H9 (cell line): ENCODE measurements around the gene CKB. TPM values are rescaled to one million over a fixed set of nuclear protein-coding genes. Genes with fewer than 3 reads are reported as not detected.
A peak's percentile ranks its signal among the peaks of the same experiment; 100 is the strongest.

ENCODE experiments used
- DNase-seq: peaks from one replicate; pipeline ENCODE4 v3.0.0-alpha.2; 2017
- H2AFZ ChIP-seq: one replicate; pipeline ENCODE4 v1.6.1; 2013; ENCODE audit warnings: mild to moderate bottlenecking, low read length, control low read depth, moderate library complexity
- H2AK5ac ChIP-seq: 2 replicates; pipeline ENCODE4 v1.6.1; 2013; ENCODE audit warnings: low read length, control low read depth, mixed read lengths; ENCODE audit not compliant: insufficient read length
- H2BK120ac ChIP-seq: one replicate; pipeline ENCODE4 v1.6.1; 2013; ENCODE audit warnings: low read depth, mild to moderate bottlenecking, low read length, control low read depth, inconsistent platforms; ENCODE audit not compliant: poor library complexity, severe bottlenecking
- H2BK12ac ChIP-seq: 2 replicates; pipeline ENCODE4 v1.6.1; 2013; ENCODE audit warnings: low read length, control low read depth, mixed read lengths, low read depth; ENCODE audit not compliant: insufficient read length
- H2BK15ac ChIP-seq: 2 replicates; pipeline ENCODE4 v1.6.1; 2013; ENCODE audit warnings: low read depth, low read length, control low read depth
- H2BK20ac ChIP-seq: one replicate; pipeline ENCODE4 v1.6.1; 2013; ENCODE audit warnings: low read depth, mild to moderate bottlenecking, low read length, control low read depth, inconsistent platforms; ENCODE audit not compliant: poor library complexity, severe bottlenecking
- H2BK5ac ChIP-seq: 2 replicates; pipeline ENCODE4 v1.6.1; 2013; ENCODE audit warnings: low read length, control low read depth, mixed read lengths; ENCODE audit not compliant: insufficient read length
- H3K14ac ChIP-seq: 2 replicates; pipeline ENCODE4 v1.6.1; 2013; ENCODE audit warnings: low read length, control low read depth; ENCODE audit not compliant: insufficient read depth
- H3K18ac ChIP-seq: 2 replicates; pipeline ENCODE4 v1.6.1; 2013; ENCODE audit warnings: low read depth, mild to moderate bottlenecking, mixed read lengths, low read length, control low read depth; ENCODE audit not compliant: insufficient read length
- H3K23ac ChIP-seq: 2 replicates; pipeline ENCODE4 v1.6.1; 2013; ENCODE audit warnings: low read length, control low read depth, mixed read lengths, low read depth; ENCODE audit not compliant: insufficient read length
- H3K23me2 ChIP-seq: 2 replicates; pipeline ENCODE4 v1.6.1; 2013; ENCODE audit warnings: low read depth, mild to moderate bottlenecking, mixed read lengths, low read length, control low read depth; ENCODE audit not compliant: insufficient read length, poor library complexity, severe bottlenecking
- H3K27ac ChIP-seq: 2 replicates; pipeline ENCODE4 v1.5.1; 2013; ENCODE audit warnings: low read length, control low read depth, mixed read lengths, low read depth; ENCODE audit not compliant: insufficient read length
- H3K27me3 ChIP-seq: 2 replicates; pipeline ENCODE4 v1.6.1; 2013; ENCODE audit warnings: low read length, control low read depth, inconsistent platforms; ENCODE audit not compliant: insufficient read depth
- H3K4ac ChIP-seq: 2 replicates; pipeline ENCODE4 v1.6.1; 2013; ENCODE audit warnings: low read depth, mild to moderate bottlenecking, control low read depth, inconsistent platforms, low read length, moderate library complexity
- H3K4me1 ChIP-seq: 2 replicates; pipeline ENCODE4 v1.6.1; 2013; ENCODE audit warnings: low read length, control low read depth, inconsistent platforms; ENCODE audit not compliant: insufficient read depth
- H3K4me2 ChIP-seq: 2 replicates; pipeline ENCODE4 v1.6.1; 2013; ENCODE audit warnings: low read length, control low read depth, mixed read lengths; ENCODE audit not compliant: insufficient read length, insufficient read depth
- H3K56ac ChIP-seq: 2 replicates; pipeline ENCODE4 v1.6.1; 2013; ENCODE audit warnings: low read depth, mild to moderate bottlenecking, mixed read lengths, low read length, control low read depth; ENCODE audit not compliant: insufficient read length
- H3K79me1 ChIP-seq: 2 replicates; pipeline ENCODE4 v1.6.1; 2013; ENCODE audit warnings: low read depth, mild to moderate bottlenecking, moderate library complexity, low read length, control low read depth, inconsistent platforms; ENCODE audit not compliant: insufficient read depth, poor library complexity, severe bottlenecking
- H3K79me2 ChIP-seq: 2 replicates; pipeline ENCODE4 v1.6.1; 2013; ENCODE audit warnings: low read length, control low read depth, inconsistent platforms; ENCODE audit not compliant: insufficient read depth
- H3K9ac ChIP-seq: 2 replicates; pipeline ENCODE4 v1.6.1; 2013; ENCODE audit warnings: low read length, control low read depth, mixed read lengths; ENCODE audit not compliant: insufficient read length; ENCODE audit errors: extremely low read depth
- H3K9me3 ChIP-seq: one replicate; pipeline ENCODE4 v1.6.1; 2013; ENCODE audit warnings: low read depth, low read length, inconsistent platforms; ENCODE audit not compliant: control insufficient read depth
- H3T11ph ChIP-seq: one replicate; pipeline ENCODE4 v1.6.1; 2013; ENCODE audit warnings: mild to moderate bottlenecking, low read length, control low read depth, inconsistent platforms
- H4K20me1 ChIP-seq: one replicate; pipeline ENCODE4 v1.6.1; 2013; ENCODE audit not compliant: control insufficient read depth, insufficient read length, insufficient read depth
- H4K5ac ChIP-seq: 2 replicates; pipeline ENCODE4 v1.6.1; 2013; ENCODE audit warnings: low read depth, mild to moderate bottlenecking, mixed read lengths, low read length, control low read depth; ENCODE audit not compliant: insufficient read length
- H4K8ac ChIP-seq: replicated peaks from 2 replicates; pipeline ENCODE4 v1.6.1; 2013; ENCODE audit warnings: low read length, control low read depth, mixed read lengths, low read depth; ENCODE audit not compliant: insufficient read length
- H4K91ac ChIP-seq: 2 replicates; pipeline ENCODE4 v1.6.1; 2013; ENCODE audit warnings: low read depth, mild to moderate bottlenecking, moderate library complexity, mixed read lengths, low read length, control low read depth; ENCODE audit not compliant: insufficient read length
- H3K27ac Mint-ChIP-seq, 3 experiments: 2 replicates in 2 of 3; 3 replicates in 1 of 3; pipeline ENCODE4 v1.8.0; 2020 to 2021; ENCODE audit warnings: mixed read lengths in 3 of 3, mild to moderate bottlenecking in 1 of 3, moderate library complexity in 1 of 3
- H3K27me3 Mint-ChIP-seq: 2 replicates; pipeline ENCODE4 v1.8.0; 2021; ENCODE audit warnings: low read depth, mild to moderate bottlenecking, moderate library complexity, mixed read lengths
- H3K36me3 Mint-ChIP-seq, 3 experiments: 2 replicates in 2 of 3; 3 replicates in 1 of 3; pipeline ENCODE4 v1.8.0; 2020 to 2021; ENCODE audit warnings: low read depth in 3 of 3, mixed read lengths in 3 of 3; ENCODE audit not compliant: insufficient read depth in 1 of 3
- H3K4me1 Mint-ChIP-seq, 2 experiments: 2 replicates each; pipeline ENCODE4 v1.8.0; 2020; ENCODE audit warnings: mixed read lengths in 2 of 2
- H3K4me3 Mint-ChIP-seq, 2 experiments: 2 replicates in 1 of 2; 3 replicates in 1 of 2; pipeline ENCODE4 v1.8.0; 2020 to 2021; ENCODE audit warnings: mild to moderate bottlenecking in 2 of 2, mixed read lengths in 2 of 2, moderate library complexity in 1 of 2
- H3K9me3 Mint-ChIP-seq, 2 experiments: 2 replicates in 1 of 2; 3 replicates in 1 of 2; pipeline ENCODE4 v1.8.0; 2020; ENCODE audit warnings: mild to moderate bottlenecking in 2 of 2, mixed read lengths in 2 of 2, moderate library complexity in 1 of 2
- whole genome bisulfite sequencing: extraction: QIAGEN DNeasy Blood & Tissue Kit; methylation state at CpG from one replicate; pipeline ENCODE4 v1.1.7; 2013; ENCODE audit warnings: missing lambda C conversion rate, low lambda C conversion rate, mixed read lengths; ENCODE audit not compliant: insufficient read length; ENCODE audit errors: extremely low coverage; 5-methylcytosine and 5-hydroxymethylcytosine counted together
- total RNA-seq: library from RNA; stranded (reverse); gene quantifications from 2 replicates; pipeline ENCODE4 v1.2.1, GENCODE V29; 2021
- TF ChIP-seq, protein P1 (sequence below): fragments of 200-600 bp; sonication (generic); conservative IDR thresholded peaks from 3 replicates; pipeline ENCODE4 v1.8.0; 2021; ENCODE audit warnings: antibody characterized with exemption, mild to moderate bottlenecking

The CKB gene
- total RNA-seq, 1 experiment from 2014 or later, result 517 TPM

DNA sequence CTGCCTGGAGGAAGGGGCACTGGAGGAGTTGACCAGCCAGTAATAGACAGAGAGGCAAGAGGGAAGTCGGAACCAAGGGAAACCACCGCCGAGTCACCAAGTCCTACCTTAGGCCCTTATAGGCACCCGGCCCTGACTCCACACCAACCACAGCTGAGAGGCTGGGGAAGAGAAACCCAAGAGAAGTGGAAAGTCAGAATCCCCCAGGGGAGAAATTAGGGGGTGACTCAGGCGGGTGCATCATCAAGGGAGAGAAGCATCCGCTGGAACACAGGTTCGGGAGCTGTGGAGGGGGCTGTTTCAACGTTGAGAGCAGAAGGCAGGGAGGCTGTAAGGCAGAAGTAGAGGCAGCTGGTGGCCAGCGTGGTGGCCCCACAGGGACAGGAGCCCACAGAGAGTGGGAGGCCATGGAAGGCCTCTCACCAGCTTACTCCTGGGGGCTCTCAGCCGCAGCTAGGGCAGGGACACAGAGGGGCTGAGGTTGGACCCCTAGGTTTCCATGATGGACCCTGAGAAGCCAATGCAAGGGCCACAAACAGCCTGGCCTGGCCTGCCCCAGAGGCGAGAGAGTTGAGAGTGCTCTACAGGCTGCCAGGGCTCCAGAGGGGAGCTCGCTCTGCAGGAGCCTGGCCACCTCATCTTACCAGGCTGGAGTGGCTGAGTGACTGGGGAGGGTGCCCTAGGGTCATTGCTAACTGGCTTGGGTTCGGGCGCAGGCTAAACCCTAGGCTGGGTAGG lies 4.9 kb upstream of the CKB start:
- H3K4me1 Mint-ChIP-seq, result peaks cover 18 to 41% of the 10 kb centered on the region in 2 experiments

More for the DNA sequence above, 4.9 kb upstream of the CKB start:
- H3K79me2 ChIP-seq, result peaks cover 10% of the 10 kb centered on the region; the same call in 1 of the 2 replicates
- H3K18ac ChIP-seq, result no peak overlapping the region
- Mint-ChIP-seq H3K4me3 (peak overlapping the region; percentile 62 to 91), H3K36me3 (peaks cover 1 to 8% (median 4%) of the 10 kb centered on the region in 3 experiments; a peak in 5 of 7 replicates), H3K27me3 (peaks cover 35% of the 10 kb centered on the region), H3K9me3 (peaks cover 4 to 5% of the 10 kb centered on the region in 2 experiments; a peak in 4 of 5 replicates), H3K27ac (peak overlapping the region in 2 of 3 experiments; percentile 28 to 44; a peak in 3 of 7 replicates)
- no peak overlapping the region for H2BK15ac ChIP-seq
- no peak overlapping the region for H3K14ac ChIP-seq
- H3K9me3 ChIP-seq, result no peaks in the 10 kb centered on the region
- H3K27ac ChIP-seq, result no peak overlapping the region
- H3K4me2 ChIP-seq, result no peak overlapping the region
- H2BK12ac ChIP-seq, result no peak overlapping the region
- TF ChIP-seq, protein P1, sequence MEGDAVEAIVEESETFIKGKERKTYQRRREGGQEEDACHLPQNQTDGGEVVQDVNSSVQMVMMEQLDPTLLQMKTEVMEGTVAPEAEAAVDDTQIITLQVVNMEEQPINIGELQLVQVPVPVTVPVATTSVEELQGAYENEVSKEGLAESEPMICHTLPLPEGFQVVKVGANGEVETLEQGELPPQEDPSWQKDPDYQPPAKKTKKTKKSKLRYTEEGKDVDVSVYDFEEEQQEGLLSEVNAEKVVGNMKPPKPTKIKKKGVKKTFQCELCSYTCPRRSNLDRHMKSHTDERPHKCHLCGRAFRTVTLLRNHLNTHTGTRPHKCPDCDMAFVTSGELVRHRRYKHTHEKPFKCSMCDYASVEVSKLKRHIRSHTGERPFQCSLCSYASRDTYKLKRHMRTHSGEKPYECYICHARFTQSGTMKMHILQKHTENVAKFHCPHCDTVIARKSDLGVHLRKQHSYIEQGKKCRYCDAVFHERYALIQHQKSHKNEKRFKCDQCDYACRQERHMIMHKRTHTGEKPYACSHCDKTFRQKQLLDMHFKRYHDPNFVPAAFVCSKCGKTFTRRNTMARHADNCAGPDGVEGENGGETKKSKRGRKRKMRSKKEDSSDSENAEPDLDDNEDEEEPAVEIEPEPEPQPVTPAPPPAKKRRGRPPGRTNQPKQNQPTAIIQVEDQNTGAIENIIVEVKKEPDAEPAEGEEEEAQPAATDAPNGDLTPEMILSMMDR, result no peak
- no peak overlapping the region for H4K8ac ChIP-seq
- H3K23ac ChIP-seq, result no peak overlapping the region
- WGBS, result no CpG with 5 or more reads among the region's 14 CpGs
- H4K5ac ChIP-seq, result no peak overlapping the region
- no peak overlapping the region for H2AFZ ChIP-seq
- no peak for DNase-seq
- no peak overlapping the region for H3K4ac ChIP-seq
- H4K20me1 ChIP-seq, result peaks cover 4% of the 10 kb centered on the region
- no peaks in the 10 kb centered on the region; the same call in 1 of the 2 replicates for H3K4me1 ChIP-seq
- H2BK120ac ChIP-seq, result no peak overlapping the region
- H2BK20ac ChIP-seq, result no peak overlapping the region
- H4K91ac ChIP-seq, result no peak overlapping the region
- peaks cover 13% of the 10 kb centered on the region for H3K79me1 ChIP-seq
- H3K56ac ChIP-seq, result no peak overlapping the region
- H2AK5ac ChIP-seq, result no peak overlapping the region
- H3K23me2 ChIP-seq, result peaks cover 14% of the 10 kb centered on the region
- H3K9ac ChIP-seq, result no peak overlapping the region
- peaks cover 7% of the 10 kb centered on the region; the same call in 1 of the 2 replicates for H3K27me3 ChIP-seq
- H3T11ph ChIP-seq, result no peak overlapping the region
- no peak overlapping the region for H2BK5ac ChIP-seq
